ENCODE data around the gene TRIM46. TPM values are rescaled to one million over a fixed set of nuclear protein-coding genes. Genes with fewer than 3 reads are reported as not detected.
A peak's percentile ranks its signal among the peaks of the same experiment; 100 is the strongest.

The TRIM46 gene
- total and polyA plus RNA-seq, 9 of the 15 experiments (the other 6 are each of a cell fraction or from before 2014, with no cell fraction given) = 0.05 to 0.60 (median 0.16) TPM; not detected in 3

GRCh38 chr1:155227261-155228095 lies 53.8 kb downstream of the TRIM46 start (continued):
- TF ChIP-seq DNMT1 (IDR thresholded peaks at IDR 0.05) (no peak), PHF21A (IDR thresholded peaks at IDR 0.05; ENCODE audit: borderline replicate concordance, low read depth) (no peak), ELF1 (tag; IDR thresholded peaks at IDR 0.05) (peak; percentile 48; the same call in 1 of the 2 replicates), MAFK (IDR thresholded peaks at IDR 0.05; ENCODE audit: low read length) (no peak), ZNF197 (CRISPR knock-in tag; IDR thresholded peaks at IDR 0.05; ENCODE audit: low read depth) (no peak), POLR2AphosphoS5 (IDR thresholded peaks at IDR 0.05; ENCODE audit: control insufficient read depth, insufficient read depth, low read depth, low read length) (peak; percentile 74), HMGXB4 (CRISPR knock-in tag; IDR thresholded peaks at IDR 0.05) (no peak), CREB3L1 (IDR thresholded peaks at IDR 0.05; ENCODE audit: borderline replicate concordance, low read depth) (no peak), ZNF253 (CRISPR knock-in tag; conservative IDR thresholded peaks at IDR 0.05) (no peak), CREB5 (CRISPR knock-in tag; IDR thresholded peaks at IDR 0.05) (no peak), MBD2 (IDR thresholded peaks at IDR 0.05; ENCODE audit: borderline replicate concordance, low read depth) (peak; percentile 93), ZNF184 (CRISPR knock-in tag; IDR thresholded peaks at IDR 0.05) (no peak), GTF2A2 (tag; IDR thresholded peaks at IDR 0.05) (no peak), ZNF175 (CRISPR knock-in tag; IDR thresholded peaks at IDR 0.05; ENCODE audit: low read depth) (no peak), POU5F1 (IDR thresholded peaks at IDR 0.05; ENCODE audit: borderline replicate concordance, low read depth, low read length, partially characterized antibody) (no peak), THAP7 (CRISPR knock-in tag; IDR thresholded peaks at IDR 0.05) (0 out of 2 replicates have a peak, but pooled peaks have one; percentile 25), CHD2 (IDR thresholded peaks at IDR 0.05; ENCODE audit: low read depth, low read length) (peak; percentile 83)
